ENCODE data around the gene FGL2.

DNA sequence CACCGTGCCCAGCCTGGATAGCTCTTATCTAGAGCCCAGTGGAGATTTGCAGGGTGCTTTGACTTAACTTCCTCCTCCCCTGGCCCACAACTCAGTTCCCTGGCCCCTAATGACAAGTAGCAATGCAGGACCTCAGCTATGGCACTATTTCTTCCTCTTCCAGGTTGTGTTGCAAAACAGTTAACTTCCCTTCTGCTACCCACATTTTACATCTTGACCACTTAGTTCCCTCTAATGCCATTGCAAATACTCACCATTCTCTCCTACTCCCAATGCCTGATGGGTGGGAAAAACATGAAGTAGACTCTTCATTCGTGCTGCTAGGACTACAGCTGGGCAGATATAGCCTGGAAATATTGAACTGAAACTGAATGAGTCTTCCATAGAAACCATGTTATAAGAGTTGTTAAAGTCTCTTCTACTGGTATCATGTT lies 39.1 kb upstream of the FGL2 start:
- TF ChIP-seq CTCF (conservative IDR thresholded peaks at IDR 0.05; ENCODE audit: low read depth, low read length) (no peak), POLR2A (IDR thresholded peaks at IDR 0.05; ENCODE audit: low read depth, low read length) (no peak)

All from IMR-90 (cell line).